ENCODE results near the gene GBP4. TPM values are rescaled to one million over a fixed set of nuclear protein-coding genes. Genes with fewer than 3 reads are reported as not detected.
"Not testable (repeated sequence)": the region's sequence is repeated elsewhere in the genome, so short reads cannot be mapped to it uniquely, and the experiment has no call there.

Gene GBP4, protein sequence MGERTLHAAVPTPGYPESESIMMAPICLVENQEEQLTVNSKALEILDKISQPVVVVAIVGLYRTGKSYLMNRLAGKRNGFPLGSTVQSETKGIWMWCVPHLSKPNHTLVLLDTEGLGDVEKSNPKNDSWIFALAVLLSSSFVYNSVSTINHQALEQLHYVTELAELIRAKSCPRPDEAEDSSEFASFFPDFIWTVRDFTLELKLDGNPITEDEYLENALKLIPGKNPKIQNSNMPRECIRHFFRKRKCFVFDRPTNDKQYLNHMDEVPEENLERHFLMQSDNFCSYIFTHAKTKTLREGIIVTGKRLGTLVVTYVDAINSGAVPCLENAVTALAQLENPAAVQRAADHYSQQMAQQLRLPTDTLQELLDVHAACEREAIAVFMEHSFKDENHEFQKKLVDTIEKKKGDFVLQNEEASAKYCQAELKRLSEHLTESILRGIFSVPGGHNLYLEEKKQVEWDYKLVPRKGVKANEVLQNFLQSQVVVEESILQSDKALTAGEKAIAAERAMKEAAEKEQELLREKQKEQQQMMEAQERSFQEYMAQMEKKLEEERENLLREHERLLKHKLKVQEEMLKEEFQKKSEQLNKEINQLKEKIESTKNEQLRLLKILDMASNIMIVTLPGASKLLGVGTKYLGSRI
- polyA plus RNA-seq = 10.1 TPM

DNA sequence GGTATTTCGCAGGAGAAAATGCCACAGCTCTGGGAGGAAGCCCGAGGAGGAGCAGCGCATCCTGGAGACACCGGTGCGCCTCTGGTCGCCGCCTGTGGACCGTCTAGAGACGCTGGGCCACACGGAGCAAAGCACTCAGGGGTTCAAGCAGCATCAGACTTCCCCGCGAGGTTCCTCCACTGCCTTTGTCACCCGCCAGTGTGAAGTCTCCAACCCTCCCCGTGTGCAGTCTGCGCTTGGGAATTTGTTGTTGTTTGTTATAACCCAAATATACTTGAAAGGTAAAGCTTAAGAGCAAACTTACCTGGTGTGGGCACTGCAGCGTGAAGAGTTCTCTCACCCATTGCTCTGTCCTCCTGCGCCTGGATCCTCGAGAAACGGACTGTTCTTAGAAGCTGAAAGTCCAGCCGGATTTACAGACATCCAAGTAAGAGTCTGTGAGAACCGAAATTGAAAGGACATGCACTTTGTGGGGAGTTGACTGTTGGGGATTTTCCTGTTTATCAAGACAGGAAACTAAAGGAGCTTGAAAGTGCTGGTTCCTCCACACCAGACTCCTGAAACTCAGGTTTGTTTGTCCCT lies at the start of gene GBP4:
TSS of gene GBP4 (minus strand) at position 452 of the 582 bp plus-strand sequence. CDS start at position 344, 108 bp downstream.
- H3K27ac Mint-ChIP-seq = peak within 1 kb of the TSS; percentile 82 to 98 (median 91)
- peak within 1 kb of the TSS; percentile 93 to 96 (median 94) for H3K4me3 Mint-ChIP-seq
- H3K27me3 Mint-ChIP-seq = no peaks in the 10 kb centered on the region
- H3K9me3 Mint-ChIP-seq = no peaks in the 10 kb centered on the region
- peaks cover 20 to 52% (median 44%) of the 10 kb centered on the region in 3 donors for H3K4me1 Mint-ChIP-seq
- H3K36me3 Mint-ChIP-seq = peaks cover 6% of the 10 kb centered on the region

DNA sequence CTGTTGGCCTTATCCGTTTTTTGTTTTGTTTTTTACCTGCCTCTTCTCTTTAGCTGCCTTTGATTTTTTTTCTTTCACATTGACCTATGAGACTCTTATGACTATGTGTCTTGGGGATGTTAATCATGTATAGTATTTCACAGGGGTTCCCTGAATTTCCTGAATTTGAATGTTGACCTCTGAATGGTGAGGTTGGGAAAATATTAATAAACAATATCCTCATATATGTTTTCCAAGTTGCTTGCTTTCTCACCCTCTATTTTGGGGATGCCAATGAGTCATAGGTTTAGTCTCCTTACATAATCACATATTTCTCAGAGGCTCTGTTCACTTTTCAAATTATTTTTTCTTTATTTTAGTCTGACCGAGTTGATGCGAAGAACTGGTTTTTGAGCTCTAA lies 44.3 kb upstream of the GBP4 start:
- H3K9me3 Mint-ChIP-seq = peaks cover 3 to 12% (median 11%) of the 10 kb centered on the region in 3 donors
- no peak overlapping the region for H3K4me3 Mint-ChIP-seq
- H3K4me1 Mint-ChIP-seq = peaks cover 0 to 2% (median 2%) of the 10 kb centered on the region in 3 donors
- no peak overlapping the region for H3K27ac Mint-ChIP-seq
- H3K27me3 Mint-ChIP-seq = no peaks in the 10 kb centered on the region
- H3K36me3 Mint-ChIP-seq = peaks cover 17% of the 10 kb centered on the region

DNA sequence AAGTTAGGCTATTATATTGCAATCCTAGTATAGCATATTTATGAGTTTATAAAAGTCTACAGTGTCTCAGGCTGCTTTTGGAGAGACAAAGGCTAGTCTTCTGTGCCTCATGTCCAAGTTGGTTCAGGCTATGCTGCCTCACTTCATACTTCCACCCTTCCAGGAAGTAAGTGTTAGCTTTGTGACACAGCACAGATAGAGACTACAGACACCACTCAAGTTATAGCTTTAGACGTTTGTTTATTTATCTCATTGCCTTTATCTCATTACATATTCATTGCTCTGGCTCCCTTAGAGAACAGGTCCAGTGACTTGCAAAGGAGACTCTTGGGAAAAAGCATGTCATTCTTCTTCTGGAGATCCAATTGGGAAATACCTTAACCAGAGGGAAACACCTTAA lies 22.6 kb upstream of the GBP4 start:
- no peaks in the 10 kb centered on the region for H3K4me1 Mint-ChIP-seq
- H3K9me3 Mint-ChIP-seq = peaks cover 3 to 8% (median 3%) of the 10 kb centered on the region in 3 donors
- H3K27ac Mint-ChIP-seq = no peak overlapping the region
- no peak overlapping the region for H3K4me3 Mint-ChIP-seq
- H3K27me3 Mint-ChIP-seq = no peaks in the 10 kb centered on the region
- no peaks in the 10 kb centered on the region for H3K36me3 Mint-ChIP-seq

DNA sequence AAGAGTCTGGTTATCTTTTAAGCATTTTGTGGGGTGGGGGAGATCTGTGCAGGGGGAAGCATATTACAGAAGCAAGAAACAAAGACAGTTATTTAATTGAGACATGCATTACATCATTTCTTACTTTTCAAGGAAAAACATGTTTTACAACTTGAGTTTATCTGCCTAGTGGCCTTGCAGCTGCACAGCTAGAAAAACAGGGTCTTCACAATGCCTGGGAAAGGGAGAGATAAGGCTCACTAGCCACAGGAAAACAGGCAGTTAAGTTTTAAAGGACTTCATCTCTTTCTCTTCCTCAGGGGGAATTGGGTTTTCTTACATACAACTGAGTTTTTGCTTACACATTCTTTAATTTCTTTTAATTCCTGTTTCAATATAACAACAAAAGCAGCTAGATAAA lies 21.1 kb upstream of the GBP4 start:
- H3K4me1 Mint-ChIP-seq, H3K36me3 Mint-ChIP-seq, H3K27ac Mint-ChIP-seq, H3K4me3 Mint-ChIP-seq, H3K9me3 Mint-ChIP-seq, H3K27me3 Mint-ChIP-seq: not testable (repeated sequence)

DNA sequence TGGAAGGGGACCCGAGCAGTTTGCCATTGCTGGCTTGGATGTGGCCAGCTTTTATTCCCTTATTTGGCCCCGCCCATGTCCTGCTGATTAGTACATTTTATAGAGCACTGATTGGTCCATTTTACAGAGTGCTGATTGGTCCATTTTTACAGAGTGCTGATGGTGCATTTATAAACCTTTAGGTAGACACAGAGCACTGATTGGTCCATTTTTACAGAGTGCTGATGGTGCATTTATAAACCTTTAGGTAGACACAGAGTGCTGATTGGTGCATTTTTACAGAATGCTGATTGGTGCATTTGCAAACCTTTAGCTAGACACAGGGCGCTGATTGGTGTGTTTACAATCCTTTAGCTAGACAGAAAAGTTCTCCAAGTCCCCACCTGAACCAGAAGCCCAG lies 20.2 kb upstream of the GBP4 start:
- H3K36me3 Mint-ChIP-seq, H3K27ac Mint-ChIP-seq, H3K9me3 Mint-ChIP-seq, H3K4me1 Mint-ChIP-seq, H3K4me3 Mint-ChIP-seq, H3K27me3 Mint-ChIP-seq: not testable (repeated sequence)

DNA sequence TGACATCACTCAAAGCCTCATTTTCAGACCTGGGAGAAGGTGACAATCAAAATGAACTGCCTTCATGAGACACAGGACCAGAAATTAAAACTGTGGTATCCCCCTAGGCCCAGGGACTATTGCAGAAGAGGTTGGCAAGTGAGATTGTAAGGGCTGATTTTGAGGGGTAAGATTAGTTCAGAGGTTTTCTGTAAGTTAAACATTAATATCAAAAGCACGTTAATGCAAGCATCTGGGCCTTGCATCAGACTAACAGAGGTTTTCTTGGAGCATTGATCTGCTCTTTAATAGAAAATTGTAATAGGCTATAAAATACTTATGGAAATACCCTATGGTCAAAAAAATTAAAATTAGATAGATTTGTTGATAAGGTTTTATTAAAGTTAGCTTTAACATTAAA lies 14.6 kb upstream of the GBP4 start:
- Mint-ChIP-seq H3K27me3 (no peaks in the 10 kb centered on the region), H3K36me3 (peaks cover 8% of the 10 kb centered on the region), H3K4me1 (no peaks in the 10 kb centered on the region), H3K27ac (no peak overlapping the region), H3K9me3 (peaks cover 0 to 3% (median 0%) of the 10 kb centered on the region in 3 donors), H3K4me3 (no peak overlapping the region)

DNA sequence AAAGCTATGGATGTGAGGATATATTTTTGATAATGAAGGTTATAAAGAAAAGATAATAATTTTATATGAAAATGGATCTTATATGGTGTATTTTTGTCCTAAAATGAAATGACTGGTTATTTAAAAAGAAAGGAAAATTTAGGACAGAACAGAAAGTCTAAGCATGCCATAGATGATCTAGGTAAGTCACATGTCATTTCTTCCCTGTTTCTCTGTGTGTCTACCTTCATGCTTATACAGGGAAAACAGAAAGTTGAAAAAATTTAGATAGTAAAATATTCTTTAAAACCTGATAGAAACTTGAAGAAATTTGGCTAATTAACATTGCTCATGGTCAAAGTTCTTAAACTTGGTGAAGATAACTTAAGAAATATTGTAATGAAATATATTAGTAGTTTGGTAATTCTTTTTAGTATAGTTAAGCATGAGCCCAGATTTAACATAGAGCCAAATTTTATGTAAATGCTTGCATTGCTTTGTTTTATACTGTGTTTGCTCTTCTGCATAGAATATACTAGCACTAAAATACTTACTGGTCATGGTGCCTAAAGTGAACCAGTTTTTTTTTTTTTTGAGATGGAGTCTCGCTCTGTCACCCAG lies 12.4 kb upstream of the GBP4 start:
- Mint-ChIP-seq H3K27ac (no peak overlapping the region), H3K9me3 (peaks cover 0 to 12% (median 2%) of the 10 kb centered on the region in 3 donors), H3K27me3 (no peaks in the 10 kb centered on the region), H3K4me3 (no peak overlapping the region), H3K4me1 (peaks cover 2 to 3% (median 3%) of the 10 kb centered on the region in 3 donors), H3K36me3 (peaks cover 8% of the 10 kb centered on the region)

DNA sequence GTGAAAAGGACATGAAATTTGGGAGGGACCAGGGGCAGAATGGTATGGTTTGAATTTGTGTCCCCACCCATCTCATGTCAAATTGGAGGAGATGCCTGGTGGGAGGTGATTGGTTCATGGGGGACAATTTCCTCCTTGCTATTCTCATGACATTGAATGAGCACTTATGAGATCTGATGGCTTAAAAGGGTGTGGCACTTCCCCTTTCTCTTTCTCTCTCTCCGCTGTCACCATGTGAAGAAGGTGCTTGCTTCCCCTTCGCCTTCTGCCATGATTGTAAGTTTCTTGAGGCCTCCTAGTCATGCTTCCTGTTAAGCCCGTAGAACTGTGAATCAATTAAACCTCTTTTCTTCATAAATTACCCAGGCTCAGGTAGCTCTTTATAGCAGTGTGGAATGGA lies 7.6 kb upstream of the GBP4 start:
- Mint-ChIP-seq H3K36me3 (peaks cover 14% of the 10 kb centered on the region), H3K9me3 (peaks cover 2 to 21% (median 7%) of the 10 kb centered on the region in 3 donors), H3K27ac (peak overlapping the region in 1 of 3 donors; percentile 53), H3K27me3 (no peaks in the 10 kb centered on the region), H3K4me3 (peak overlapping the region in 2 of 4 donors; percentile 68 to 75), H3K4me1 (peaks cover 4 to 11% (median 5%) of the 10 kb centered on the region in 3 donors)

DNA sequence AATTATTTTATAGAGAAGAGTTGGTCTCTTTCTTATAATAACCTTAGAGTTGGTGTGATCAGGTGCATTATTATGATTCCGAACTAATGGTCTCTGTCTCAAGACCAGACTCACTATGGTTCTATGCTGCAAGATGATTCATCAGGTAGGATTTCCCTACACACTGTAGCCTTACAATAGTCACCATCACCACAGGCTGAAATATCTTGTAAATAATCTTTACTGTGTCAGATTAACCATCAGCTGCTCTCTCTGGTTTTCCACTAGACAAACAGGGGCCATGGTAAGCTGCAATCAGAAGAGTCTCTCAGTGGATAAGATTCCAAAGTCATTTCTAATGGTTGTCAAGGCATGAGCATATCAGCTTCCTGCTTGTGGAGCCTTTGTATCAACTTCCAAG lies 4.4 kb upstream of the GBP4 start:
- no peak overlapping the region for H3K27ac Mint-ChIP-seq
- peaks cover 6% of the 10 kb centered on the region for H3K36me3 Mint-ChIP-seq
- no peak overlapping the region for H3K4me3 Mint-ChIP-seq
- H3K4me1 Mint-ChIP-seq = peaks cover 15 to 36% (median 24%) of the 10 kb centered on the region in 3 donors
- H3K9me3 Mint-ChIP-seq = peaks cover 2 to 18% (median 7%) of the 10 kb centered on the region in 3 donors
- no peaks in the 10 kb centered on the region for H3K27me3 Mint-ChIP-seq

DNA sequence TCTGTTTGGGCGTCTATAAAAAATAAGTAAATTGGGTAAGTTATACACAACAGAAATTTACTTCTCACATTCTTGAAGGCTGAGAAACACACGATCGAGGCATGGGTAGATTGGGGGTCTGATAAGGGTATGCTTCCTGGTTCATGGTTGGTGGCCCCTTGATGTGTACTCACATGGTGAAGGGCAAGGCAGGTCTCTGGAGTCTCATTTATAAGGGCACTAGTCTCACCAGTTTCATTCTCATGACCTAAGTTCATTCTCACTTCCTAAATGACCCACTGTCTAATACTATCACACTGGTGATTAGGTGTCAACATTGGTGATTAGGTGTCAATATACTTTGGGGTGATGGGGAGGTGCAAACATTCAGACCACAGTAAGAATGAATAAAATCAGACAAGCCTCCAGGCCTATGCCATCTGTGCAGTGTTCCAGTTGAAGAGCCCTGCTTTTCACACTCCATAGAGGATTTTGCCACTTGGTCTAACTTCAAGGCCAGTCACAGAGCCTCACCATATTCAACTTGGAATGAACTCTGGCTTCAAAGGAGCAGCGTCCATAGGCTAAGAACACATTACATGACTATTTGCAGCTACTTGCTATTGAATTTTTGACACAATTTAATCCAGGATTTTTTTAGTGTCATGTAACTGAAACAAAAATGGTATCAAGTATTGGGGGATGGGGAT lies 2.5 kb upstream of the GBP4 start:
- Mint-ChIP-seq H3K27me3 (no peaks in the 10 kb centered on the region), H3K36me3 (peaks cover 8% of the 10 kb centered on the region), H3K4me3 (peak overlapping the region in 3 of 4 donors; percentile 7 to 76 (median 73)), H3K9me3 (peaks cover 0 to 10% (median 7%) of the 10 kb centered on the region in 3 donors), H3K27ac (peak overlapping the region; percentile 53 to 68 (median 64)), H3K4me1 (peaks cover 18 to 41% (median 35%) of the 10 kb centered on the region in 3 donors)

DNA sequence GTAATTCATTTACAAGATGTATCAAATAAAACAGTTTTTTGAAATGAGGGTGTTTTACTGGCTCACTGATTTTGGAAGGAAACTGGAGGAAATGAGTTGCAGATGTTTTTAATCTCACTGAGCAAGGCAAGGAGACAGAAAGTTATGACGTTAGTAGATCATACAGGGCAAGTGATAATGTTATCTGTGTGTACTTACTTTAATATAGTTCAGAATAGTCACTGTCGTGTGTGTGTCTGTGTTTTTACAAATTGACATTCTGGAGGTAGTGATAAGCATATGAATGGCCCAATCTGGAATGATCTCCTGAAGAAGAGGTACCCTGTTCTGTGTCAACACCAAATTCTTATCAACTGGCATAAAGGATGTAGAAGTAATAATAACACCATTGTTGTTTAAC lies 1.9 kb upstream of the GBP4 start:
- Mint-ChIP-seq H3K27me3 (no peaks in the 10 kb centered on the region), H3K9me3 (peaks cover 0 to 9% (median 7%) of the 10 kb centered on the region in 3 donors), H3K27ac (peak overlapping the region; percentile 53 to 68 (median 64)), H3K4me3 (peak overlapping the region; percentile 7 to 76 (median 58)), H3K4me1 (peaks cover 18 to 42% (median 37%) of the 10 kb centered on the region in 3 donors), H3K36me3 (peaks cover 8% of the 10 kb centered on the region)

DNA sequence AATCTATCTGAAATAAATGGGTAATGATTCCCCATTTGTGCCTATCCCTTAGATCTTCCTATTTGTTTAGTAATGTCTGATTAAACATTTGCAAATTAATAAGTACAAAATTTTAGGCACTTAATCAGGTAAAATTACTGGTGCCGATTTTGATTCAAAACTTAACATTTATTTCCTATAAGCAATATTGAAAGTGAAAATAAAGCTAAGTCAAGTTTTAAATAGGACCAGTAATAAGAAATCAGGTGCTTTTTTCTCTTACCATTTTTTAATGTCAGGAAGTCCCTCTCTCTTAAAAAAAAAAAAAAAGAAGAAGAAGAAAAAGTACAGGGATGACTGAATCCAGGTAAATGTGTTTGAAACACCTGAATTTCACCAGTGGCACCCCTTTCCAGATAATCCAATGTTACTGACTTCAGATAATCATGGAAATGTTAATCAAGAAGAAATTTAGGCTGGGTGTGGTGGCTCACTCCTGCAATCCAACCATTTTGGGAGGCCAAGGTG lies 836 bp upstream of the GBP4 start:
- peaks cover 20 to 52% (median 44%) of the 10 kb centered on the region in 3 donors for H3K4me1 Mint-ChIP-seq
- peaks cover 0 to 7% (median 7%) of the 10 kb centered on the region in 3 donors for H3K9me3 Mint-ChIP-seq
- H3K27me3 Mint-ChIP-seq = no peaks in the 10 kb centered on the region
- H3K36me3 Mint-ChIP-seq = peaks cover 11% of the 10 kb centered on the region
- peak overlapping the region; percentile 93 to 96 (median 94) for H3K4me3 Mint-ChIP-seq
- peak overlapping the region; percentile 82 to 98 (median 91) for H3K27ac Mint-ChIP-seq

DNA sequence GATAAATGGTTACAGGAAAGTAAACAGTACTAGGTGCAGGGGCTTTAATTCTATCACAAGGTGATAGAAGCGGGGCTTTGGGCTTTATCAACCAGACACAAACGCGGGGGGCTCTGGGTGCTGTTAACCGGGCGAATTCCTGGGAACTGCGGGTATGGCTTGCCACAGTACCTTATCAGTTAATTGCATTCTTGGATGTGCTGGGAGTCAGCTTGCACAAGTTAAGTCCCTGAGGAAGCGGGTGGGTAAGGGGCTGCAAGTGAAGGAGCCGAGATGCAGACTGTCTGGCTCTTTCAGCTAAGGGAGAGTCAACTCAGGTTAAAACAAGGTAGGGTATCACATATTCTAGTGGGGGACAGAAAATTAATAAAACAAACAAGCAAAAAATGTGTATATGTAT lies 661 bp downstream of the GBP4 start:
- peak overlapping the region; percentile 93 to 96 (median 94) for H3K4me3 Mint-ChIP-seq
- no peaks in the 10 kb centered on the region for H3K27me3 Mint-ChIP-seq
- H3K36me3 Mint-ChIP-seq = peaks cover 6% of the 10 kb centered on the region
- H3K27ac Mint-ChIP-seq = peak overlapping the region in 2 of 3 donors; percentile 82 to 98
- H3K9me3 Mint-ChIP-seq = no peaks in the 10 kb centered on the region
- peaks cover 20 to 52% (median 44%) of the 10 kb centered on the region in 3 donors for H3K4me1 Mint-ChIP-seq

DNA sequence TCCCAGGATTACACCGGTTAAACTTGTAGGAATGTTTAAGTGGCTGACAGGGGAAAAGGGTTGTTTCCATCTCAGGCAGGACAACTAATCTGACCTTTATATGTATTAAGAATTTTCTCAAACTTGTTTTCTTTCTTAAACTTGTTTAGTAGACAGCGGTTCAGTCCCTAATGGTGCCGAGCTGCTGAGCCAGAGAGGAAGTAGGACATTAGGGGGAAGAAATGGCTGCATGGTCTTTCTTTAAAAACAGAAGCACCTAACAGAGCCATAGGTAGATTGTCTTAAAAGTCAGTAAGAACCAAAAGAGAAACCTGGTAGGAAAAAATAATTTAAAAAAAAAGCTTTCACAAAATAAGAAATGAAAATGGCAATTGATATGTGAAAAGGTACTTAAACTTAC lies 3.3 kb downstream of the GBP4 start:
- Mint-ChIP-seq H3K4me1 (peaks cover 12 to 36% (median 33%) of the 10 kb centered on the region in 3 donors), H3K9me3 (no peaks in the 10 kb centered on the region), H3K4me3 (peak overlapping the region in 2 of 4 donors; percentile 39 to 48), H3K27me3 (no peaks in the 10 kb centered on the region), H3K27ac (peak overlapping the region; percentile 2 to 51 (median 4)), H3K36me3 (peaks cover 7% of the 10 kb centered on the region)

All from IgD-negative memory B cell (primary cell).